Measurements from ENCODE around the gene AKAP17A.
A peak's percentile ranks its signal among the peaks of the same experiment; 100 is the strongest.
"Not testable (repeated sequence)": the region's sequence is repeated elsewhere in the genome, so short reads cannot be mapped to it uniquely, and the experiment has no call there.

Gene AKAP17A

DNA sequence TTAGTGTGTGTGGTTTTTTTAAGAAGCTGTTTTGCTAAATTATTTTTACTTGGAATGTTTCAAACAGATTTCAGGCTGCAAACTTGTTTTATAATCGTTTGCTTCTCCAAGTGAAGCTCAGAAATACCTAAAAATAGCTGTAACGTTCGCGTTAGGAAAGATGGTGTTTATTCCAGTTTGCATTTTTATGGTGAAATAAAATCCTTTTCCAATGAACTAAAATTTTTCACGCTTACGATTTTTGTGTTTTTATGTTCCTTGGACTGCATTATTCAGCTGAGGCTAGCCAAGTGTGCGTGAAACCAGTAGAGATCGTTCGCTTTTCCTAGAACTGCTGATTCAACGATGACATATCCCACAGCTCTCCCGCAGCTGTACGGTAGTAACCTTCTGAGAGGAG lies 10.9 kb downstream of the AKAP17A start:
- no peak for DNase-seq

- DNase-seq: no peak
Observed at GRCh38 chrX:1606496-1606895, 15.1 kb downstream of the AKAP17A start.

DNA sequence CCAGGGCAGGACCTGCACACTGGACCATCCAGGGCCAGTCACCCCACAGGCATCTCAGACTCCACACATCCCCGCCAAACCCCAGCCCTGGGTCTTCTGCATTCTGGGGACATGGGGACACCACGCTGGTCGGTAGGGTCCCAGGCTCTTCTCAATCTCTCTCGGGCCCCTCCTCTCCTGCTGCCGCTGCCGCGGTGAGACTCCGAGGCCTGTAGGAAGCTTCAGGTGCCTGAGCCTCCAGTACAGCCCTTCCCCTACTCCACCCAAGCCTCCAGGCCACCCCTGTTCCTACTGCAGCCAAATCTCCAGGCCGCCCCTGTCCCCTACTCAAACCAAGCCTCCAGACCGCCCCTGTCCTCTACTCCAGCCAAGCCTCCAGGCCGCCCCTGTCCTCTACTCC lies 17.9 kb downstream of the AKAP17A start:
- DNase-seq: no peak

DNA sequence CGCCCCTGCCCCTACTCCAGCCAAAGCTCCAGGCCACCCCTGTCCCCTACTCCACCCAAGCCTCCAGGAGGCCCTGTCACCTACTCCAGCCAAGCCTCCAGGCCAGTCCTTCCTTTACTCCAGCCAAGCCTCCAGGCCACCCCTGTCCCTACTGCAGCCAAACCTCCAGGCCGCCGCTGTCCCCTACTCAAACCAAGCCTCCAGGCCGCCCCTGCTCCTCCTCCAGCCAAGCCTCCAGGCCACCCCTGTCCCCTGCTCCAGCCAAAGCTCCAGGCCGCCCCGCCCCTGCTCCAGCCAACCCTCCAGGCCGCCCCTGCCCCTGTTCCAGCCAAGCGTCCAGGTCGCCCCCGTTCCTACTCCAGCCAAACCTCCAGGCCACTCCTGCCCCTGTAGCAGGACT lies 18.4 kb downstream of the AKAP17A start:
- DNase-seq: no peak

DNA sequence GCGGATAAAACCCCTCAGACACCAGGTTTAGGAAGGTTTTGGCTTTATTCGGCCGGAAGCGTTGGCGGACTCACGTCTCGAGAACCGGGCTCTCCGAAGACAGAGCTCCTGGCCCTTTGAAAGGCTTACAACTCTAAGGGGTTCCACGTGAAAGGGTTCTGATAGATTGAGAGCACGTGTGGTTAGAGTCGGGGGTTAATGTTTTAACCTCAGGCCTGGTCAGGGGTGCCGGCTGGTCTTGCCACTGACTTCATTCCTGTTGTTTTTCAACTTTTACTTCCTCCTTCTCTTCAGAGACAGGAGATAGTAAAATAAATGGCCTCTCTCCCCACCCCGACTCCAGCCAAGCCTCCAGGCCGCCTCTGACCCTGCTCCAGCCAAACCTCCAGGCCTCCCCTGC lies 18.8 kb downstream of the AKAP17A start:
- no peak for DNase-seq

- DNase-seq: no peak
Observed at GRCh38 chrX:1610736-1611135, 19.3 kb downstream of the AKAP17A start.

DNA sequence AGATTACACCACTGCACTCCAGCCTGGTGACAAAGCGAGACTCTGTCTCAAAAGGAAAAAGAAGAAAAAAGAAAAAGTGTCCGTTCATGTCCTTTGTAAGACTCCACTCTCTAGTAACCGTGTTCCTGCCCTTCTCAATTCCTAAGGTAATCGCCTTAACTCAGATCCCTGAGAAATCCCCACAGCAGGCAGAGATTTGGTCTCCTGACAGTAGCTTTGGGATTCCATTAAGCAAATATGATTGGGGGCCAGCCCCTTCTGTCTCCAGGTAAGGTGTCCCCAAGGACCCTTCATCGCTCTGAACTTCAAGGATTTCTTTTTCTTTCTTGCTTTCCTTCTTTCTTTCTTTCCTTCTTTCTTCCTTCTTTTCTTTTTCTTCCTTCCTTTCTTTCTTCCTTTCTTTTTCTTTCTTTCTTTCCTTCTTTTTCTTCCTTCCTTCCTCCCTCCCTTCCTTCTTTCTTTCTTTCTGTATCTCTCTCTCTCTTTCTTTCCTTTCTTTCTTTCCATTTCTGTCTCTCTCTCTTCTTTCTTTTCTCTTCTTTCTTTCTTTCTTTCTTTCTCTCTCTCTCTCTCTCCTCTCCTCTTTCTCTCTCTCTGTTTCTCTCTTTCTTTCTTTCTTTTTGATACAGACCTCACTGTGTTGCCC lies 21.4 kb downstream of the AKAP17A start:
- no peak for DNase-seq

- no peak for DNase-seq
Observed at GRCh38 chrX:1614927-1615326, 23.5 kb downstream of the AKAP17A start, which contains the start of gene ASMT. Gene ASMT (plus strand): TSS chrX:1615059. CDS start chrX:1615200, 141 bp downstream.

GRCh38 chrX:1618689-1619088 lies 27.3 kb downstream of the AKAP17A start:
- no peak for DNase-seq

DNA sequence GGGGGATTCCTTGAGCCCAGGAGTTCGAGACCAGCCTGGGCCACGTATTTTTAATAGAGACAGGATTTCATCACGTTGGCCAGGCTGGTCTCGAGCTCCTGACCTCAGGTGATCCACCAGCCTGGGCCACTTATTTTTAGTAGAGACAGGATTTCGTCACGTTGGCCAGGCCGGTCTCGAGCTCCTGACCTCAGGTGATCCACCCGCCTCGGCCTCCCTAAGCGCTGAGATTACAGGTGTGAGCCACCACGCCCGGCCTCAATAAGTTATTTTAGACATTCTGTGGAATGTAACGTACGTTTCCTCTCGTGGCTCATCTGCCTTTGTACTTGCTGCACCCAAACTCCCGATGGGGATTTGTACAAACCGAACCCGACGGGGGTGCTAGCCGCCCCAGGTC lies 32.3 kb downstream of the AKAP17A start:
- peak; percentile 44 for DNase-seq

DNA sequence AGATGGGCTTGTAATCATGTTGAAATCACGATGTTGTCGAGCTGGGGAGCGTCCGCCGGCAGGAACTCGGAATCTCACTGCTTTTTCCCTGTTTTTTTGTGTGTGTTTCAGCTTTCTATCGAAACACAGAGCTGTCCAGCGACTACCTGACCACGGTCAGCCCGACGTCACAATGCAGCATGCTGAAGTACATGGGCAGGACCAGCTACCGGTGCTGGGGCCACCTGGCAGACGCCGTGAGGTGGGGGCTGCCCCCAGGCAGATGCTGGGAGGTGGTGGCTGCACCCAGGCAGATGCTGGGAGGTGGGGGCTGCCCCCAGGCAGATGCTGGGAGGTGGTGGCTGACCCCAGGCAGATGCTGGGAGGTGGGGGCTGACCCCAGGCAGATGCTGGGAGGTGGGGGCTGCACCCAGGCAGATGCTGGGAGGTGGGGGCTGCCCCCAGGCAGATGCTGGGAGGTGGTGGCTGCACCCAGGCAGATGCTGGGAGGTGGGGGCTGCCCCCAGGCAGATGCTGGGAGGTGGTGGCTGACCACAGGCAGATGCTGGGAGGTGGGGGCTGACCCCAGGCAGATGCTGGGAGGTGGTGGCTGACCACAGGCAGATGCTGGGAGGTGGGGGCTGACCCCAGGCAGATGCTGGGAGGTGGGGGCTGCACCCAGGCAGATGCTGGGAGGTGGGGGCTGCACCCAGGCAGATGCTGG lies 32.9 kb downstream of the AKAP17A start:
- DNase-seq: peak; percentile 31

DNA sequence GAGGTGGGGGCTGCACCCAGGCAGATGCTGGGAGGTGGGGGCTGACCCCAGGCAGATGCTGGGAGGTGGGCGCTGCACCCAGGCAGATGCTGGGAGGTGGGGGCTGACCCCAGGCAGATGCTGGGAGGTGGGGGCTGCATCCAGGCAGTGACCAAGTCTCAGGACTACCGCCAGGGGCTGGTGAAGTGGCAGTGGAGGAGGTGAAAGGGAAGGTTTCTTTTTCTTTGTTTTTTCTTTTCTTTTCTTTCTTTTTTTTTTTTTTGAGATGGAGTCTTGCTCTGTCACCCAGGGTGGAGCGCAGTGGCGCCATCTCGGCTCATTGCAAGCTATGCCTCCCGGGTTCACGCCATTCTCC lies 33.4 kb downstream of the AKAP17A start:
- DNase-seq: not testable (repeated sequence)

GRCh38 chrX:1629244-1629643 lies 37.8 kb downstream of the AKAP17A start:
- DNase-seq: no peak

DNA sequence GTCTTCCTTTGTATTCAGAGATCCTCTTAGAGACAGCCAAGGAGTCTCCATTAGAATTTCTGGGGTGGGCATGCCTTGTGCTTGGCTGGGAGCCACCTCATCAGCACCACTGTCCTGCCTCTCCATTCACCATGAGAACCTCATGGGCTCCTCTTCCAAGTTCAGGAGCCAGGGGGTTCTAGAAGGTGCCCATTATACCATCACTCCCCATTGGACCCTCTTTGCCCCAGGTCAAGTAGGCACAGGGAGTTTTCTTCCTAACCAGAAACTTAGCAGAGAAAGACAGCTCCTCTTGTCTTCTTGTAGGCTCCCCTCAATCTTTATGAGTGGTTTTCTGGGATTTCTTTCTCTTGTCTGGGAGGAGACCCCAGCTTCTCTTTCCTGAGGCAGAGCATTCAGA lies 54.6 kb downstream of the AKAP17A start:
- DNase-seq: no peak

DNA sequence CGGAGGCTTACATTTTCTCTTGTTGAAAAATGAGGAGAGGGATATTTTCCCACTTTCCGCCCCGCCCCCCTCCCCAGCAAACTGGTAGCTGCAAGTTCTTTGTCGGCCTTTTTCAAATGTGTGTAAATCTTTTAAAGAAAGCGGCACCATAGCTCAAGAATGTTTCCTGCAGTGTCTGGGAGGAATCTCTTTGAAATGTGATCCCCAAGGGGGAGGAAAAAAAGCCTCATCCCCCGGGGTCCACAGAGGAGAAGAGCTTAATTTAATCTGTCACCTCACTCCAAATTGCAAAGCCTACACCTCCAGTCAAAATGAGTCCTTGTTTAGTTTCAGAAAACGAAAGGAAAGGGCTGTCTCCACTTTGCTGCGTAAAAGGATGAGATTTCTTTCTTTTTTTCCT lies 58.2 kb downstream of the AKAP17A start:
- DNase-seq: no peak
